Endometrial microvascular endothelial cells (primary cell): ENCODE measurements around the gene CLEC10A. TPM values are rescaled to one million over a fixed set of nuclear protein-coding genes. Genes with fewer than 3 reads are reported as not detected.

Source experiments
- total RNA-seq: library from RNA; depleted of rRNA; stranded (reverse); fragments of >200 nt; gene quantifications from one replicate; pipeline ENCODE4 v1.2.3, GENCODE V29; 2015; ENCODE audit errors: inconsistent ontology term

CLEC10A gene
- total RNA-seq, 1 donor from 2014 or later = not detected

Other genes starting within 250 kb of the CLEC10A start
- gene TEKT1, start 248.5 kb downstream of the CLEC10A start, total RNA-seq = not detected
- gene ALOX12, start 84.2 kb downstream of the CLEC10A start, total RNA-seq = not detected
- 302 TPM for gene RNASEK, start 67.6 kb downstream of the CLEC10A start, total RNA-seq
- gene BCL6B, start 57.2 kb downstream of the CLEC10A start, total RNA-seq = 67.7 TPM
- 2.0 TPM for gene SLC16A13, start 44.2 kb downstream of the CLEC10A start, total RNA-seq
- not detected for gene SLC16A11, start 36.2 kb downstream of the CLEC10A start, total RNA-seq
- gene ASGR2, start 34.6 kb upstream of the CLEC10A start, total RNA-seq = not detected
- not detected for gene ASGR1, start 99.1 kb upstream of the CLEC10A start, total RNA-seq
- 5.9 TPM for gene DLG4, start 139.6 kb upstream of the CLEC10A start, total RNA-seq
- gene ACADVL, start 139.7 kb upstream of the CLEC10A start, total RNA-seq = 357 TPM
- gene DVL2, start 154.3 kb upstream of the CLEC10A start, total RNA-seq = 31.8 TPM
- gene PHF23, start 159.2 kb upstream of the CLEC10A start, total RNA-seq = 65.3 TPM
- gene GABARAP, start 162.2 kb upstream of the CLEC10A start, total RNA-seq = 154 TPM
- 55.9 TPM for gene CTDNEP1, start 171.5 kb upstream of the CLEC10A start, total RNA-seq
- gene ELP5, start 172.0 kb upstream of the CLEC10A start, total RNA-seq = 46.6 TPM
- 16.4 TPM for gene CLDN7, start 182.2 kb upstream of the CLEC10A start, total RNA-seq
- gene SLC2A4, start 201.5 kb upstream of the CLEC10A start, total RNA-seq = not detected
- gene YBX2, start 214.4 kb upstream of the CLEC10A start, total RNA-seq = not detected
- 666 TPM for gene EIF5A, start 227.4 kb upstream of the CLEC10A start, total RNA-seq
- 39.7 TPM for gene GPS2, start 235.1 kb upstream of the CLEC10A start, total RNA-seq
- 15.1 TPM for gene NEURL4, start 249.1 kb upstream of the CLEC10A start, total RNA-seq